OCI-LY3 (cell line): ENCODE measurements around the gene CBX1.

Experiments
- CTCF ChIP-seq: fragments of 200-600, 300-600 bp; sonication (generic); IDR thresholded peaks from 2 replicates; pipeline ENCODE4 v1.5.1; 2014; ENCODE audit warnings: antibody characterized with exemption, low read length, low read depth
- EZH2phosphoT487 ChIP-seq: fragments of 200-600 bp; shearing (Covaris generic); IDR thresholded peaks from 2 replicates; pipeline ENCODE4 v1.6.1; 2018; ENCODE audit warnings: antibody characterized with exemption, mixed run types, low read depth

GRCh38 chr17:48113201-48113676 is 12.0 kb upstream of the CBX1 start:
- TF ChIP-seq CTCF (no peak), EZH2phosphoT487 (no peak)
